ENCODE results near the gene KRIT1. TPM values are rescaled to one million over a fixed set of nuclear protein-coding genes. Genes with fewer than 3 reads are reported as not detected.
"Not testable (repeated sequence)": the region's sequence is repeated elsewhere in the genome, so short reads cannot be mapped to it uniquely, and the experiment has no call there.

The KRIT1 gene
- total RNA-seq = 28.3 and 58.1 TPM in 2 replicates

GRCh38 chr7:92245487-92246359 lies at the start of gene KRIT1, which contains the start of gene ANKIB1:
Gene KRIT1 (minus strand): TSS chr7:92245914. CDS start chr7:92242135, 3,779 bp downstream.
Gene ANKIB1 (plus strand): TSS chr7:92245974. CDS start chr7:92294979, 49,005 bp downstream.
- peak; percentile 71 for DNase-seq (ENCODE audit: low read depth)

- no peak for DNase-seq (ENCODE audit: low read depth)
Observed at GRCh38 chr7:92295391-92295790, 49.7 kb upstream of the KRIT1 start.

GRCh38 chr7:92293896-92294590 lies 48.3 kb upstream of the KRIT1 start:
- DNase-seq (ENCODE audit: low read depth) = peak; percentile 21

GRCh38 chr7:92292981-92293380 lies 47.3 kb upstream of the KRIT1 start:
- no peak for DNase-seq (ENCODE audit: low read depth)

- no peak for DNase-seq (ENCODE audit: low read depth)
Observed at GRCh38 chr7:92289321-92289720, 43.6 kb upstream of the KRIT1 start.

GRCh38 chr7:92282930-92283329 lies 37.2 kb upstream of the KRIT1 start:
- DNase-seq (ENCODE audit: low read depth) = no peak

GRCh38 chr7:92282221-92282814 lies 36.6 kb upstream of the KRIT1 start:
- no peak for DNase-seq (ENCODE audit: low read depth)

GRCh38 chr7:92281031-92281430 lies 35.3 kb upstream of the KRIT1 start:
- DNase-seq (ENCODE audit: low read depth) = no peak

- DNase-seq (ENCODE audit: low read depth) = no peak
Observed at GRCh38 chr7:92279396-92280031, 33.8 kb upstream of the KRIT1 start.

GRCh38 chr7:92276460-92276864 lies 30.7 kb upstream of the KRIT1 start:
- no peak for DNase-seq (ENCODE audit: low read depth)

- no peak for DNase-seq (ENCODE audit: low read depth)
Observed at GRCh38 chr7:92275327-92275726, 29.6 kb upstream of the KRIT1 start.

GRCh38 chr7:92268921-92269320 lies 23.2 kb upstream of the KRIT1 start:
- no peak for DNase-seq (ENCODE audit: low read depth)

GRCh38 chr7:92266415-92267241 lies 20.9 kb upstream of the KRIT1 start:
- no peak for DNase-seq (ENCODE audit: low read depth)

GRCh38 chr7:92260248-92260781 lies 14.6 kb upstream of the KRIT1 start:
- DNase-seq (ENCODE audit: low read depth) = peak; percentile 13

GRCh38 chr7:92259610-92260247 lies 14.0 kb upstream of the KRIT1 start:
- DNase-seq (ENCODE audit: low read depth) = no peak

- no peak for DNase-seq (ENCODE audit: low read depth)
Observed at GRCh38 chr7:92259062-92259461, 13.3 kb upstream of the KRIT1 start.

GRCh38 chr7:92255308-92255707 lies 9.6 kb upstream of the KRIT1 start:
- DNase-seq (ENCODE audit: low read depth) = peak; percentile 62

GRCh38 chr7:92254800-92255199 lies 9.1 kb upstream of the KRIT1 start:
- DNase-seq (ENCODE audit: low read depth) = not testable (repeated sequence)

GRCh38 chr7:92253251-92253650 lies 7.5 kb upstream of the KRIT1 start:
- no peak for DNase-seq (ENCODE audit: low read depth)

- DNase-seq (ENCODE audit: low read depth) = no peak
Observed at GRCh38 chr7:92251181-92251580, 5.5 kb upstream of the KRIT1 start.

All from renal cortical epithelial cell (primary cell).